LoVo (cell line): ENCODE data around the gene TMEM74B.

ENCODE experiments used
- DNase-seq: peaks from one replicate; pipeline ENCODE4 v3.0.0-alpha.2; 2016; ENCODE audit warnings: low spot score

Gene TMEM74B

GRCh38 chr20:1205802-1206201 is 21.0 kb upstream of the TMEM74B start:
- DNase-seq, result no peak

- DNase-seq, result no peak
Observed at GRCh38 chr20:1204576-1204975, 19.8 kb upstream of the TMEM74B start.

GRCh38 chr20:1204113-1204512 is 19.3 kb upstream of the TMEM74B start:
- no peak for DNase-seq

- no peak for DNase-seq
Observed at GRCh38 chr20:1203630-1204029, 18.8 kb upstream of the TMEM74B start.

- no peak for DNase-seq
Observed at GRCh38 chr20:1202762-1203504, 18.2 kb upstream of the TMEM74B start, which contains the start of gene C20orf202. TSS of gene C20orf202 (plus strand) at chr20:1203454. CDS start at chr20:1203586, 132 bp downstream.

- no peak for DNase-seq
Observed at GRCh38 chr20:1199964-1200363, 15.2 kb upstream of the TMEM74B start.

- no peak for DNase-seq
Observed at GRCh38 chr20:1199212-1199873, 14.6 kb upstream of the TMEM74B start.

GRCh38 chr20:1198751-1199150 is 14.0 kb upstream of the TMEM74B start:
- no peak for DNase-seq

GRCh38 chr20:1197801-1198200 is 13.0 kb upstream of the TMEM74B start:
- DNase-seq, result no peak

GRCh38 chr20:1196634-1197033 is 11.9 kb upstream of the TMEM74B start:
- no peak for DNase-seq

- no peak for DNase-seq
Observed at GRCh38 chr20:1195226-1195625, 10.4 kb upstream of the TMEM74B start.

GRCh38 chr20:1191299-1191698 is 6.5 kb upstream of the TMEM74B start:
- DNase-seq, result no peak

GRCh38 chr20:1190847-1191246 is 6.1 kb upstream of the TMEM74B start:
- DNase-seq, result no peak

- no peak for DNase-seq
Observed at GRCh38 chr20:1189827-1190226, 5.0 kb upstream of the TMEM74B start.

GRCh38 chr20:1188347-1188746 is 3.6 kb upstream of the TMEM74B start:
- DNase-seq, result no peak

GRCh38 chr20:1187605-1188171 is 2.9 kb upstream of the TMEM74B start:
- DNase-seq, result no peak

GRCh38 chr20:1186367-1186991 is 1.7 kb upstream of the TMEM74B start:
- no peak for DNase-seq

- peak; percentile 57 for DNase-seq
Observed at GRCh38 chr20:1185790-1186334, 1.1 kb upstream of the TMEM74B start.

- DNase-seq, result peak; percentile 7
Observed at GRCh38 chr20:1185316-1185741, 548 bp upstream of the TMEM74B start.

GRCh38 chr20:1184260-1184637 is 532 bp downstream of the TMEM74B start:
- no peak for DNase-seq

- DNase-seq, result no peak
Observed at GRCh38 chr20:1183153-1183552, 1.6 kb downstream of the TMEM74B start.

GRCh38 chr20:1182106-1182505 is 2.7 kb downstream of the TMEM74B start:
- DNase-seq, result no peak

GRCh38 chr20:1180949-1181348 is 3.8 kb downstream of the TMEM74B start:
- no peak for DNase-seq
